Mesendoderm (in vitro differentiated cells): ENCODE results near the gene FAM78A.

Experiments used
- DNase-seq: peaks from one replicate; pipeline ENCODE4 v3.0.0; 2013
- H2AK5ac ChIP-seq: 2 replicates; pipeline ENCODE4 v1.6.1; 2013; ENCODE audit warnings: low read length, inconsistent platforms
- H2BK120ac ChIP-seq: 2 replicates; pipeline ENCODE4 v1.6.1; 2013; ENCODE audit warnings: low read depth, mild to moderate bottlenecking, low read length, moderate library complexity, mixed read lengths
- H2BK15ac ChIP-seq: replicated peaks from 2 replicates; pipeline ENCODE4 v1.6.1; 2013; ENCODE audit warnings: low read depth, mild to moderate bottlenecking, moderate library complexity
- H2BK5ac ChIP-seq: 2 replicates; pipeline ENCODE4 v1.6.1; 2013; ENCODE audit warnings: low read length, inconsistent platforms
- H3K18ac ChIP-seq: 2 replicates; pipeline ENCODE4 v1.6.1; 2013; ENCODE audit warnings: mild to moderate bottlenecking, low read length, mixed read lengths
- H3K23ac ChIP-seq: one replicate; pipeline ENCODE4 v1.6.1; 2013; ENCODE audit warnings: low read length
- H3K27ac ChIP-seq: 2 replicates; pipeline ENCODE4 v1.5.1; 2013; ENCODE audit warnings: low read depth, mild to moderate bottlenecking, inconsistent platforms, low read length, moderate library complexity
- H3K27me3 ChIP-seq: 2 replicates; pipeline ENCODE4 v1.6.1; 2013; ENCODE audit warnings: low read length, control low read depth, mild to moderate bottlenecking, inconsistent platforms; ENCODE audit not compliant: insufficient read depth, poor library complexity
- H3K36me3 ChIP-seq: 2 replicates; pipeline ENCODE4 v1.6.1; 2013; ENCODE audit warnings: low read length, inconsistent platforms; ENCODE audit not compliant: control insufficient read depth, insufficient read depth
- H3K4ac ChIP-seq: one replicate; pipeline ENCODE4 v1.6.1; 2013; ENCODE audit warnings: low read depth, mild to moderate bottlenecking, low read length, moderate library complexity
- H3K4me1 ChIP-seq: 2 replicates; pipeline ENCODE4 v1.6.1; 2013; ENCODE audit warnings: low read depth, low read length, inconsistent platforms; ENCODE audit not compliant: control insufficient read depth
- H3K4me2 ChIP-seq: 2 replicates; pipeline ENCODE4 v1.6.1; 2013; ENCODE audit warnings: low read length
- H3K4me3 ChIP-seq: 2 replicates; pipeline ENCODE4 v1.5.1; 2013; ENCODE audit warnings: mild to moderate bottlenecking, low read length
- H3K56ac ChIP-seq: one replicate; pipeline ENCODE4 v1.6.1; 2013; ENCODE audit warnings: low read length
- H3K79me1 ChIP-seq: 2 replicates; pipeline ENCODE4 v1.6.1; 2013; ENCODE audit warnings: low read length, inconsistent platforms
- H3K79me2 ChIP-seq: 2 replicates; pipeline ENCODE4 v1.6.1; 2013; ENCODE audit warnings: mild to moderate bottlenecking, low read length; ENCODE audit not compliant: control insufficient read depth, insufficient read depth
- H3K9ac ChIP-seq: 2 replicates; pipeline ENCODE4 v1.6.1; 2013; ENCODE audit warnings: low read length, inconsistent platforms
- H4K5ac ChIP-seq: one replicate; pipeline ENCODE4 v1.6.1; 2013; ENCODE audit warnings: low read length
- H4K8ac ChIP-seq: one replicate; pipeline ENCODE4 v1.6.1; 2013; ENCODE audit warnings: low read depth, mild to moderate bottlenecking, control low read depth, low read length, moderate library complexity
- WGBS: extraction: QIAGEN DNeasy Blood & Tissue Kit; methylation state at CpG from one replicate; pipeline ENCODE4 v1.1.7; 2013; ENCODE audit warnings: low lambda C conversion rate, missing lambda C conversion rate; ENCODE audit not compliant: insufficient coverage; ENCODE audit errors: extremely low coverage; 5-methylcytosine and 5-hydroxymethylcytosine counted together

Gene FAM78A

DNA sequence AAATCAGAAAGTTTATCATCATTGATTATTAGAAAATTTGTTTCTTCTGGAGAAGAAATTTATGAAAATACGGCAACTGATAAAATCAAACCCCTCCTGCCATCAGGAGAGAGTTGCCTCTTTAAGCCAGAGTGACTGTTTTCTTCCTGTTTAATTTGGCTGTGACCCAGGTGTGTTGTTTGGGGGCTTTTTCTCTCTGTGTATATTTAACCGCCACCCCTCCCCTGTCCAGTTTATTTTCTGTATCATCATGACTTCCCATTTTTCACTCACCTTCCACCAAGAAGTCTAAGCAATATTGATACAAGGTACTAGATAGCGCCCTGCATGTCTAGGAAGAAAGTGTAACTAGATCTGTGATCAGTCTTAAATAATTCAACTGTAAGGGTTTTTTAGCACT, 50.1 kb downstream of the FAM78A start:
- Histone ChIP-seq H3K4ac (no peak overlapping the region), H2BK5ac (no peak overlapping the region), H3K56ac (no peak overlapping the region), H3K27ac (no peak overlapping the region), H3K4me3 (no peak overlapping the region), H3K79me2 (no peaks in the 10 kb centered on the region), H3K4me1 (no peaks in the 10 kb centered on the region), H3K79me1 (no peaks in the 10 kb centered on the region), H3K27me3 (no peaks in the 10 kb centered on the region), H3K9ac (no peak overlapping the region), H2BK120ac (no peak overlapping the region), H3K23ac (no peak overlapping the region), H2AK5ac (no peak overlapping the region), H4K5ac (no peak overlapping the region), H3K36me3 (peaks cover 1% of the 10 kb centered on the region), H3K18ac (no peak overlapping the region), H4K8ac (no peak overlapping the region), H3K4me2 (no peak overlapping the region), H2BK15ac (no peak overlapping the region)
- WGBS: no CpG with 5 or more reads among the region's 3 CpGs
- DNase-seq: no peak

DNA sequence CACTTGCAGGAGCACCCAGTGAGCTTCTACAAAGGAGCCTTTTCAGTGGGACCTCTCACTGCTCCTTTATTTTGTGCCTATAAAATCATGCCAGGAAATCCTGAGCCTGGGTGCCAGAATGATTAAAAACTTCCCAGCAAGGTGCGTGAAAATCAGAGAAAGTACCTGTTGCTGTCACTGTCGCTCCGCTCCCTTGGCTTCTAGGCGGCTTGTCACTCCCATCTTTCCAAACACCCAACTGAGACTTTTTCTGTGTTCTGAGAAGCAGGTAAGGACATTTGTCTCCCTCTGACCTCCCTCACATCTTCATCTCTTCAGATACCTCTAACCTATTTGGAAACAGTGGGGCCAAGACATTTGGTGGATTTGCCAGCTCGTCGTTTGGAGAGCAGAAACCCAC, 53.9 kb downstream of the FAM78A start:
- Histone ChIP-seq H3K18ac (no peak overlapping the region), H2AK5ac (no peak overlapping the region), H3K79me1 (no peaks in the 10 kb centered on the region), H2BK15ac (no peak overlapping the region), H3K27me3 (no peaks in the 10 kb centered on the region), H3K4me3 (no peak overlapping the region), H3K79me2 (no peaks in the 10 kb centered on the region), H3K4me2 (no peak overlapping the region), H2BK5ac (no peak overlapping the region), H3K4me1 (no peaks in the 10 kb centered on the region), H4K5ac (no peak overlapping the region), H2BK120ac (no peak overlapping the region), H4K8ac (no peak overlapping the region), H3K23ac (no peak overlapping the region), H3K36me3 (no peaks in the 10 kb centered on the region), H3K27ac (no peak overlapping the region), H3K4ac (no peak overlapping the region), H3K9ac (no peak overlapping the region), H3K56ac (no peak overlapping the region)
- WGBS: no CpG with 5 or more reads among the region's 6 CpGs
- no peak for DNase-seq

DNA sequence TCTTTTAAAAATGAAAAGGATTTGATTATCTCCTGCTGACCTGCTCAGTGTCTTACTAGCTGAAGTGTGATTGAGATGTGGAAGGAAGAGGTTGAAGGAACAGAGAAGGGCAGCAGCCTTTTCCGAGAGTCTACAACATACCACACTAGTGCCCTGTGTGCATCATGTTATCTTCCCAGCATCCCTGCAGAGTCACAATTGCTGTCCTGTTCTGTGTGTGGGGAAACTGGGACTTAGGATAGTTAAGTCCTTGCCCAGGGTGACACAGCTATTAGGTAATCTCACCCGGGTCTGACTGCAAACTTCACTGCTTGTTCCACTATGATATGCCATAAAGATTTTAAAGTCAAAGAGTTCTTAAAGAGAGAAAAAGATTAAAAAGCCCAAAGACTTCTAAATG, 55.8 kb downstream of the FAM78A start:
- Histone ChIP-seq H3K9ac (no peak overlapping the region), H3K4ac (no peak overlapping the region), H4K5ac (no peak overlapping the region), H3K23ac (no peak overlapping the region), H3K56ac (no peak overlapping the region), H3K36me3 (no peaks in the 10 kb centered on the region), H3K4me2 (no peak overlapping the region), H2BK15ac (no peak overlapping the region), H2BK5ac (no peak overlapping the region), H3K4me1 (no peaks in the 10 kb centered on the region), H3K27me3 (no peaks in the 10 kb centered on the region), H2BK120ac (no peak overlapping the region), H2AK5ac (no peak overlapping the region), H3K79me1 (no peaks in the 10 kb centered on the region), H3K79me2 (no peaks in the 10 kb centered on the region), H3K18ac (no peak overlapping the region), H4K8ac (no peak overlapping the region), H3K4me3 (no peak overlapping the region), H3K27ac (no peak overlapping the region)
- DNase-seq: no peak
- WGBS: no CpG with 5 or more reads among the region's 2 CpGs

DNA sequence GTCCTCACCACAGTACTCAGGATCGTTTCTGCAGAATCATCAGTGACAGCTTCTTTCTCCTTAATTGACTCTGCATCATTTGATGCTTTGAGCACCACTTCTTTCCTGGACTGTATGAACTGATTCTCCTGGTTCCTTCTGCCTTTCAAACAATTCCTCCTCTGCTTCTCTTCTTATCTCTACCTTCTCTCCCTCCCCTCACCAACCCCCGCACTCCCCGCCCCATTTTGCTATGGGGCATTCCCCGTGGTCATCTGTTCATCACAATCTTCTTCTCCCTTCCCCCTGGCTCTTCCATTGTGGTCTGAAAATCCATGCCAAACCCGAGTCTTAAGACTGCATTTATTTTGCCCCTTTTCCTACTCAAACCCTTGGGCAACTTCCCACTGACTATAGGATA, 57.9 kb downstream of the FAM78A start:
- H3K27ac ChIP-seq: no peak overlapping the region
- no peak overlapping the region for H3K18ac ChIP-seq
- no peak overlapping the region for H3K4me2 ChIP-seq
- no peak overlapping the region for H2AK5ac ChIP-seq
- H3K36me3 ChIP-seq: no peaks in the 10 kb centered on the region
- no peaks in the 10 kb centered on the region for H3K4me1 ChIP-seq
- no peak overlapping the region for H2BK5ac ChIP-seq
- H2BK120ac ChIP-seq: no peak overlapping the region
- no peak overlapping the region for H2BK15ac ChIP-seq
- no peak overlapping the region for H3K4me3 ChIP-seq
- no peak overlapping the region for H4K5ac ChIP-seq
- no peak overlapping the region for H3K4ac ChIP-seq
- H3K56ac ChIP-seq: no peak overlapping the region
- no peak overlapping the region for H3K23ac ChIP-seq
- WGBS: 100% methylated on average over 1 of the region's 5 CpGs
- H3K27me3 ChIP-seq: no peaks in the 10 kb centered on the region
- no peaks in the 10 kb centered on the region for H3K79me2 ChIP-seq
- H3K9ac ChIP-seq: no peak overlapping the region
- no peaks in the 10 kb centered on the region for H3K79me1 ChIP-seq
- H4K8ac ChIP-seq: no peak overlapping the region
- DNase-seq: no peak

DNA sequence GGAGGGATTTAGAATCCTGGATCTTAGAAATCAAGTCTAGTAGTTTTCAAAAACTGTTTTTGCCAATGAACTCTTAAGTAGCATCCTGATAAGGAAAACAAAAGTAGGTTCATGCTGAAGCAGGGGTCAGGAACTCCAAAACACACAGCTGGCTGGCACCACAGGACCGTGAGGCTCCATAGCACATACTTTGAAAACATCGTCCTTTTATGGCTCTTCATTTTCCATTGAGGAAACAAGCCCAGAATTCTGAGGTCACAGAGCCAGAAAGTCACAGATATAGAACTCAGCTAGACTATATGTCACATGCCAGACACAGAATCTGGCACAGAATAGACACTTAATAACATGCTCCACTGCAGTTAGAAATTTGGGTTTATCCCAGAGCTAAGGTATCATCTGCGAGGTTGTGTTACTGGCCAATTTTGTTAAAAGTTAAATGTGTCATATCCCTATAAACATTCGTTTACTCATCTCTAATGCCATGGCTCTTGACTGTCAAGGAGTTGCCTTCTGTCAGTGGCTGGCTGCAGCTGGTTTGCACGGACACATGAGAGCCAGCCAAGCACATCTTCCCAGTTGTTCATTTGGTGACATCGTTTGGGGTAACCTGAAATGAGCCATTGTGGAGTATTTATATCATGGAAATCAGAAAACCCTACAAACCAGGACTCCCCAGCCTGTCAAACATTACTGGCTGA, 58.8 kb downstream of the FAM78A start:
- H2BK120ac ChIP-seq: no peak overlapping the region
- no peak for DNase-seq
- no peaks in the 10 kb centered on the region for H3K27me3 ChIP-seq

DNA sequence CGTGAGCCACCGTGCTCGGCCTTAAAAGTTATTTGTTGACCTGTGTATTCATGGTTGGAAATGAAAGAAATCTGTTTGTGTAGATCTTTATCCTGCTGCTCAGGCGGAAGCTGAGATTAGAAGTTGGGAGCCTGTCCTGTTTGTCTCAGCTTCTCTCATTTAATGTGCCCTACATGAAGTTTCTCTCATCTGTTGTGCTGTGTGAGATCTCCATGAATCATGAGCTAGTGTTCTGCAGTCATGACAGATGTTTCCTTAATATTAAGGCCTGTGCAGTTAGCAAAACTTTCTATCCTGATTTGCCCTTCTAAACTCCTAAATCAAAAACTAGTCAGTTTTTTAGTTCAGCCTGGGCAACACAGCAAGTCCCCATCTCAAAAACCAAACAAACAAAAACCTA, 59.5 kb downstream of the FAM78A start:
- no peaks in the 10 kb centered on the region for H3K36me3 ChIP-seq
- no CpG with 5 or more reads among the region's 4 CpGs for WGBS
- no peak overlapping the region for H2AK5ac ChIP-seq

More for the DNA sequence above, 58.8 kb downstream of the FAM78A start:
- Histone ChIP-seq H3K27ac (no peak overlapping the region), H3K18ac (no peak overlapping the region), H3K4me3 (no peak overlapping the region), H3K23ac (no peak overlapping the region), H3K4me2 (no peak overlapping the region), H4K5ac (no peak overlapping the region), H2AK5ac (no peak overlapping the region), H2BK5ac (no peak overlapping the region), H3K56ac (no peak overlapping the region), H3K79me2 (no peaks in the 10 kb centered on the region), H2BK15ac (no peak overlapping the region), H3K4me1 (no peaks in the 10 kb centered on the region), H4K8ac (no peak overlapping the region), H3K4ac (no peak overlapping the region), H3K36me3 (no peaks in the 10 kb centered on the region), H3K79me1 (no peaks in the 10 kb centered on the region), H3K9ac (no peak overlapping the region)
- no CpG with 5 or more reads among the region's 6 CpGs for WGBS

More for the DNA sequence above, 59.5 kb downstream of the FAM78A start:
- Histone ChIP-seq H3K27me3 (no peaks in the 10 kb centered on the region), H4K5ac (no peak overlapping the region), H2BK15ac (no peak overlapping the region), H3K79me1 (no peaks in the 10 kb centered on the region), H2BK120ac (no peak overlapping the region), H4K8ac (no peak overlapping the region), H3K4me1 (no peaks in the 10 kb centered on the region), H2BK5ac (no peak overlapping the region), H3K4ac (no peak overlapping the region), H3K79me2 (no peaks in the 10 kb centered on the region), H3K4me3 (no peak overlapping the region), H3K4me2 (no peak overlapping the region), H3K27ac (no peak overlapping the region), H3K23ac (no peak overlapping the region), H3K9ac (no peak overlapping the region), H3K56ac (no peak overlapping the region), H3K18ac (no peak overlapping the region)
- no peak for DNase-seq
